MM.1S (cell line): Measurements from ENCODE around the gene KRTAP2-2.
"Not testable (repeated sequence)": the region's sequence is repeated elsewhere in the genome, so short reads cannot be mapped to it uniquely, and the experiment has no call there.

Experiments used
- DNase-seq: peaks from one replicate; pipeline ENCODE4 v3.0.0-alpha.2; 2015
- H2AFZ ChIP-seq: fragments of 300-600 bp; sonication (generic); 2 replicates; pipeline ENCODE4 v1.6.0; 2016; ENCODE audit warnings: antibody characterized with exemption, low read length
- H3F3A ChIP-seq: fragments of 300-600 bp; sonication (generic); 2 replicates; pipeline ENCODE4 v1.6.1; 2016; ENCODE audit warnings: mild to moderate bottlenecking, antibody characterized with exemption, low read length, moderate library complexity, mixed read lengths; ENCODE audit not compliant: insufficient read depth
- H3K27ac ChIP-seq: fragments of 300-600 bp; sonication (generic); 2 replicates; pipeline ENCODE4 v1.5.1; 2016; ENCODE audit warnings: mild to moderate bottlenecking, low read length
- H3K27me3 ChIP-seq: fragments of 300-600 bp; sonication (generic); replicated peaks from 2 replicates; pipeline ENCODE4 v1.6.0; 2016; ENCODE audit warnings: low read length; ENCODE audit not compliant: insufficient read depth
- H3K36me3 ChIP-seq: fragments of 300-600 bp; sonication (generic); replicated peaks from 2 replicates; pipeline ENCODE4 v1.6.1; 2016; ENCODE audit warnings: mild to moderate bottlenecking, low read length, mixed read lengths; ENCODE audit not compliant: insufficient read depth
- H3K4me1 ChIP-seq: fragments of 300-600 bp; sonication (generic); 2 replicates; pipeline ENCODE4 v1.6.1; 2016; ENCODE audit warnings: low read length, mixed read lengths
- H3K4me2 ChIP-seq: fragments of 300-600 bp; sonication (generic); 2 replicates; pipeline ENCODE4 v1.6.0; 2016; ENCODE audit warnings: low read depth, low read length
- H3K4me3 ChIP-seq: fragments of 300-600 bp; sonication (generic); 2 replicates; pipeline ENCODE4 v1.5.1; 2016; ENCODE audit warnings: low read length, mixed read lengths
- H3K79me2 ChIP-seq: fragments of 300-600 bp; sonication (generic); 2 replicates; pipeline ENCODE4 v1.6.1; 2016; ENCODE audit warnings: mixed run types, low read length, mixed read lengths
- H3K9ac ChIP-seq: fragments of 300-600 bp; sonication (generic); 2 replicates; pipeline ENCODE4 v1.6.1; 2016; ENCODE audit warnings: low read length, mixed read lengths
- H3K9me2 ChIP-seq: fragments of 300-600 bp; sonication (generic); replicated peaks from 2 replicates; pipeline ENCODE4 v1.6.1; 2016; ENCODE audit warnings: mild to moderate bottlenecking, low read length, mixed read lengths; ENCODE audit not compliant: insufficient read depth
- H3K9me3 ChIP-seq: fragments of 300-600 bp; sonication (generic); replicated peaks from 2 replicates; pipeline ENCODE4 v1.6.1; 2016; ENCODE audit warnings: mild to moderate bottlenecking, low read length, mixed read lengths; ENCODE audit not compliant: insufficient read depth
- H4K20me1 ChIP-seq: fragments of 300-600 bp; sonication (generic); 2 replicates; pipeline ENCODE4 v1.6.1; 2016; ENCODE audit warnings: mild to moderate bottlenecking, low read length, moderate library complexity, mixed read lengths; ENCODE audit not compliant: insufficient read depth
- CTCF ChIP-seq: fragments of 300-600 bp; sonication (generic); IDR thresholded peaks from 2 replicates; pipeline ENCODE4 v1.5.1; 2016; ENCODE audit warnings: antibody characterized with exemption, low read length, mixed read lengths
- EZH2 ChIP-seq: fragments of 300-600 bp; sonication (generic); optimal IDR thresholded peaks from 2 replicates; pipeline ENCODE3; 2017; ENCODE audit warnings: low read depth, mild to moderate bottlenecking, antibody characterized with exemption, low read length, mixed read lengths
- EZH2phosphoT487 ChIP-seq: fragments of 300-600 bp; sonication (generic); IDR thresholded peaks from 2 replicates; pipeline ENCODE4 v1.6.1; 2018; ENCODE audit warnings: antibody characterized with exemption, low read length

KRTAP2-2 gene

GRCh38 chr17:41083427-41083826, 28.4 kb upstream of the KRTAP2-2 start:
- H3K4me2 ChIP-seq, DNase-seq, H3K4me1 ChIP-seq, H3K9me3 ChIP-seq, H3K27ac ChIP-seq, H2AFZ ChIP-seq, H3K4me3 ChIP-seq, H3K9ac ChIP-seq, H3K36me3 ChIP-seq, H4K20me1 ChIP-seq, H3K9me2 ChIP-seq, H3F3A ChIP-seq, H3K79me2 ChIP-seq, H3K27me3 ChIP-seq: not testable (repeated sequence)

- H3K9me3 ChIP-seq, result no peaks in the 10 kb centered on the region
- no peak for DNase-seq
- no peaks in the 10 kb centered on the region for H3F3A ChIP-seq
- no peak overlapping the region for H3K4me2 ChIP-seq
- H3K36me3 ChIP-seq, result no peaks in the 10 kb centered on the region
- no peaks in the 10 kb centered on the region for H4K20me1 ChIP-seq
- no peaks in the 10 kb centered on the region for H3K27me3 ChIP-seq
- H3K9ac ChIP-seq, result no peak overlapping the region
- TF ChIP-seq EZH2 (no peak), EZH2phosphoT487 (no peak), CTCF (no peak)
- no peaks in the 10 kb centered on the region for H3K9me2 ChIP-seq
- H3K4me3 ChIP-seq, result no peak overlapping the region
- no peaks in the 10 kb centered on the region for H3K79me2 ChIP-seq
- H2AFZ ChIP-seq, result no peak overlapping the region
- no peak overlapping the region for H3K27ac ChIP-seq
- H3K4me1 ChIP-seq, result no peaks in the 10 kb centered on the region
Observed at GRCh38 chr17:41082626-41083025, 27.6 kb upstream of the KRTAP2-2 start.

- Histone ChIP-seq H3K79me2 (no peaks in the 10 kb centered on the region), H3K36me3 (no peaks in the 10 kb centered on the region), H3F3A (no peaks in the 10 kb centered on the region), H2AFZ (no peak overlapping the region), H3K9me3 (no peaks in the 10 kb centered on the region), H3K9me2 (no peaks in the 10 kb centered on the region), H3K27ac (no peak overlapping the region), H3K4me3 (no peak overlapping the region), H4K20me1 (no peaks in the 10 kb centered on the region), H3K27me3 (no peaks in the 10 kb centered on the region), H3K4me2 (no peak overlapping the region), H3K9ac (no peak overlapping the region), H3K4me1 (no peaks in the 10 kb centered on the region)
- DNase-seq, result no peak
- TF ChIP-seq CTCF (no peak), EZH2 (no peak), EZH2phosphoT487 (no peak)
Observed at GRCh38 chr17:41076788-41077187, 21.8 kb upstream of the KRTAP2-2 start.

GRCh38 chr17:41073676-41074075, 18.6 kb upstream of the KRTAP2-2 start:
- no peak overlapping the region for H3K27ac ChIP-seq
- no peaks in the 10 kb centered on the region for H4K20me1 ChIP-seq
- H3K9me3 ChIP-seq, result no peaks in the 10 kb centered on the region
- no peak overlapping the region for H3K9ac ChIP-seq
- TF ChIP-seq EZH2 (no peak), CTCF (no peak)
- no peaks in the 10 kb centered on the region for H3K9me2 ChIP-seq
- no peaks in the 10 kb centered on the region for H3K27me3 ChIP-seq
- no peaks in the 10 kb centered on the region for H3K36me3 ChIP-seq
- no peaks in the 10 kb centered on the region for H3K79me2 ChIP-seq
- no peaks in the 10 kb centered on the region for H3F3A ChIP-seq
- no peak for DNase-seq
- no peaks in the 10 kb centered on the region for H3K4me1 ChIP-seq
- H3K4me3 ChIP-seq, result no peak overlapping the region
- no peak overlapping the region for H3K4me2 ChIP-seq
- no peak overlapping the region for H2AFZ ChIP-seq
